ENCODE measurements around the gene INO80D. TPM values are rescaled to one million over a fixed set of nuclear protein-coding genes. Genes with fewer than 3 reads are reported as not detected.
"Not testable (repeated sequence)": the region's sequence is repeated elsewhere in the genome, so short reads cannot be mapped to it uniquely, and the experiment has no call there.

INO80D gene
- total RNA-seq, 1 experiment from 2014 or later, result 3.3 TPM

GRCh38 chr2:206031162-206031784 is 54.7 kb downstream of the INO80D start:
- DNase-seq (ENCODE audit: low read depth), result no peak

- DNase-seq (ENCODE audit: low read depth), result no peak
Observed at GRCh38 chr2:206028101-206028500, 57.9 kb downstream of the INO80D start.

- no peak for DNase-seq (ENCODE audit: low read depth)
Observed at GRCh38 chr2:206023183-206023582, 62.8 kb downstream of the INO80D start.

- no peak for DNase-seq (ENCODE audit: low read depth)
Observed at GRCh38 chr2:206020171-206020570, 65.8 kb downstream of the INO80D start.

GRCh38 chr2:206015746-206016145 is 70.2 kb downstream of the INO80D start:
- not testable (repeated sequence) for DNase-seq (ENCODE audit: low read depth)

- peak; percentile 21 for DNase-seq (ENCODE audit: low read depth)
Observed at GRCh38 chr2:206011795-206012194, 74.2 kb downstream of the INO80D start.

GRCh38 chr2:206011018-206011614 is 74.9 kb downstream of the INO80D start:
- no peak for DNase-seq (ENCODE audit: low read depth)

- DNase-seq (ENCODE audit: low read depth), result peak; percentile 6
Observed at GRCh38 chr2:206004004-206004693, 81.8 kb downstream of the INO80D start.

GRCh38 chr2:206002440-206002839 is 83.5 kb downstream of the INO80D start:
- no peak for DNase-seq (ENCODE audit: low read depth)

- no peak for DNase-seq (ENCODE audit: low read depth)
Observed at GRCh38 chr2:206001912-206002311, 84.1 kb downstream of the INO80D start.

- DNase-seq (ENCODE audit: low read depth), result no peak
Observed at GRCh38 chr2:206000776-206001175, 85.2 kb downstream of the INO80D start.

- DNase-seq (ENCODE audit: low read depth), result no peak
Observed at GRCh38 chr2:205998583-205998982, 87.4 kb downstream of the INO80D start.

- DNase-seq (ENCODE audit: low read depth), result no peak
Observed at GRCh38 chr2:205996161-205996560, 89.8 kb downstream of the INO80D start.

- DNase-seq (ENCODE audit: low read depth), result no peak
Observed at GRCh38 chr2:205995260-205995659, 90.7 kb downstream of the INO80D start.

GRCh38 chr2:205994344-205994743 is 91.6 kb downstream of the INO80D start:
- no peak for DNase-seq (ENCODE audit: low read depth)

- no peak for DNase-seq (ENCODE audit: low read depth)
Observed at GRCh38 chr2:205990104-205990503, 95.9 kb downstream of the INO80D start.

GRCh38 chr2:205989271-205990071 is 96.5 kb downstream of the INO80D start:
- no peak for DNase-seq (ENCODE audit: low read depth)

- DNase-seq (ENCODE audit: low read depth), result not testable (repeated sequence)
Observed at GRCh38 chr2:205988681-205989080, 97.3 kb downstream of the INO80D start.

GRCh38 chr2:205988274-205988673 is 97.7 kb downstream of the INO80D start:
- no peak for DNase-seq (ENCODE audit: low read depth)

- DNase-seq (ENCODE audit: low read depth), result not testable (repeated sequence)
Observed at GRCh38 chr2:205986334-205986733, 99.6 kb downstream of the INO80D start.

- no peak for DNase-seq (ENCODE audit: low read depth)
Observed at GRCh38 chr2:205984381-205984780, 101.6 kb downstream of the INO80D start.

- DNase-seq (ENCODE audit: low read depth), result no peak
Observed at GRCh38 chr2:205982776-205983327, 103.1 kb downstream of the INO80D start.
